ENCODE results near the gene SETX. TPM values are rescaled to one million over a fixed set of nuclear protein-coding genes. Genes with fewer than 3 reads are reported as not detected.

SETX gene
- total and polyA plus RNA-seq, 2 of the 13 experiments (the other 11 are each of a cell fraction or from before 2014, with no cell fraction given), result 13.2 to 39.0 TPM

- CTCF ChIA-PET (ENCODE audit: low intra/inter-chr PET ratio, low total read pairs), result no interaction called here
- ATAC-seq, result no peak
- no TSS peak for BruUV-seq (replicated peaks)
- POLR2A ChIA-PET, result no interaction called here
- Histone ChIP-seq H3K27me3 (ENCODE audit: control insufficient read depth in 1 of 2, insufficient read depth in 2 of 2, low read length in 2 of 2) (no peaks in the 10 kb centered on the region), H3K4me3 (replicated peaks in 1 of 3; ENCODE audit: insufficient read depth in 1 of 3, low read depth in 2 of 3, low read length in 3 of 3) (no peak overlapping the region), H3K4me2 (ENCODE audit: low read depth, low read length) (no peak overlapping the region), H3K36me3 (replicated peaks in 1 of 2; ENCODE audit: control insufficient read depth in 1 of 2, insufficient read depth in 2 of 2, low read length in 2 of 2) (peaks cover 17 to 58% of the 10 kb centered on the region in 2 experiments), H3K9ac (ENCODE audit: insufficient read depth, low read depth, low read length) (no peak overlapping the region), H3K79me2 (ENCODE audit: insufficient read depth, low read length) (no peaks in the 10 kb centered on the region), H3K9me3 (ENCODE audit: low read length) (no peaks in the 10 kb centered on the region), H3K27ac (ENCODE audit: extremely low read length, insufficient read depth, low read length) (no peak overlapping the region), H2AFZ (ENCODE audit: low read length) (no peak overlapping the region), H3K4me1 (ENCODE audit: insufficient read depth, low read length) (no peaks in the 10 kb centered on the region), H4K20me1 (ENCODE audit: insufficient read depth, low read length) (no peaks in the 10 kb centered on the region)
- in situ Hi-C loops (cut with HindIII; ENCODE audit: extremely low pct_ligation_motif_present, low pct_unique_long_range_greater_than_20kb) (no loop called here), intact Hi-C loops (cut with micrococcal nuclease; ENCODE audit: unreplicated experiment) (no loop called here)
- TF ChIP-seq MLXIP (CRISPR knock-in tag; IDR thresholded peaks at IDR 0.05; ENCODE audit: borderline replicate concordance) (no peak), ZNF441 (CRISPR knock-in tag; IDR thresholded peaks at IDR 0.05; ENCODE audit: borderline replicate concordance) (no peak), POLR2A (IDR thresholded peaks at IDR 0.05; ENCODE audit: insufficient read depth in 1 of 2, low read depth in 2 of 2, low read length in 2 of 2) (no peak), YY1 (IDR thresholded peaks at IDR 0.05; ENCODE audit: insufficient read depth, insufficient replicate concordance, low read depth, low read length) (no peak), ZBTB7B (CRISPR knock-in tag; IDR thresholded peaks at IDR 0.05) (no peak), CREB1 (IDR thresholded peaks at IDR 0.05) (no peak), CREB1 (CRISPR knock-in tag; IDR thresholded peaks at IDR 0.05) (no peak), ZMAT5 (CRISPR knock-in tag; IDR thresholded peaks at IDR 0.05; ENCODE audit: borderline replicate concordance, low read depth) (no peak), YEATS2 (CRISPR knock-in tag; IDR thresholded peaks at IDR 0.05; ENCODE audit: borderline replicate concordance) (no peak), ZNF788 (CRISPR knock-in tag; IDR thresholded peaks at IDR 0.05; ENCODE audit: borderline replicate concordance) (no peak), TEF (CRISPR knock-in tag; IDR thresholded peaks at IDR 0.05) (no peak), ATF4 (CRISPR knock-in tag; IDR thresholded peaks at IDR 0.05) (no peak)
- FAIRE-seq, result no peak
- 95% methylated on average over 11 of the region's 11 CpGs for WGBS (ENCODE audit: low lambda C conversion rate)
- DNase-seq (ENCODE audit: low spot score), result no peak
Measured at GRCh38 chr9:132395560-132395959, 40.8 kb upstream of the SETX start.
